SHP77 treated with DMSO at 0.1 percent for 48 hours (cell line): ENCODE results near the gene DDX39A.
"Not testable (repeated sequence)": the region's sequence is repeated elsewhere in the genome, so short reads cannot be mapped to it uniquely, and the experiment has no call there.

Experiments
- DNase-seq: peaks from one replicate; lab custom pipeline; 2025; lab: John Stamatoyannopoulos, UW

Gene DDX39A

DNA sequence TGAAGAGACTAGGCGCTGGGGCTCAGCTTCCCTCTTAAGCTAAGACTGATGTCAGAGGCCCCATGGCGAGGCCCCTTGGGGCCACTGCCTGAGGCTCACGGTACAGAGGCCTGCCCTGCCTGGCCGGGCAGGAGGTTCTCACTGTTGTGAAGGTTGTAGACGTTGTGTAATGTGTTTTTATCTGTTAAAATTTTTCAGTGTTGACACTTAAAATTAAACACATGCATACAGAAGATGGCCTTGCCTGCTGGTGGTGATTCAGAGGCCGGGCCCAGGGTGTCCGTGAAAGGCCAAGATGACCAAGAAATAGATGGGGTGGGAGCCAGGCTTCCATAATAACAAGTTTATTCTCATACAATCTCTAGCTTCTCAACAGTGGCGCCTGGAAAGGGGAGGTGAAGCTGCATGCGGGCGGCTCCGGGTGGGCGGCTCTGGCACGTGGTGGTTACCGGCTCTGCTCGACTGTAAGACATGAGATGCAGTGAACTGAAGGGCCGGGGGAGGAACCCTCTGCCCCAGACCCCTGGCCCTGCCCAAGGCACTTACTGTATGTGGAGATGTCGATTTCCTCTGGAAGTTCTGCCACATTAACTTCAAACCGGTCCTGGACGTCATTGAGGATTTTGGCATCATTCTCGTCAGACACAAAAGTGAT, 10.5 kb downstream of the DDX39A start:
- DNase-seq, result no peak

DNA sequence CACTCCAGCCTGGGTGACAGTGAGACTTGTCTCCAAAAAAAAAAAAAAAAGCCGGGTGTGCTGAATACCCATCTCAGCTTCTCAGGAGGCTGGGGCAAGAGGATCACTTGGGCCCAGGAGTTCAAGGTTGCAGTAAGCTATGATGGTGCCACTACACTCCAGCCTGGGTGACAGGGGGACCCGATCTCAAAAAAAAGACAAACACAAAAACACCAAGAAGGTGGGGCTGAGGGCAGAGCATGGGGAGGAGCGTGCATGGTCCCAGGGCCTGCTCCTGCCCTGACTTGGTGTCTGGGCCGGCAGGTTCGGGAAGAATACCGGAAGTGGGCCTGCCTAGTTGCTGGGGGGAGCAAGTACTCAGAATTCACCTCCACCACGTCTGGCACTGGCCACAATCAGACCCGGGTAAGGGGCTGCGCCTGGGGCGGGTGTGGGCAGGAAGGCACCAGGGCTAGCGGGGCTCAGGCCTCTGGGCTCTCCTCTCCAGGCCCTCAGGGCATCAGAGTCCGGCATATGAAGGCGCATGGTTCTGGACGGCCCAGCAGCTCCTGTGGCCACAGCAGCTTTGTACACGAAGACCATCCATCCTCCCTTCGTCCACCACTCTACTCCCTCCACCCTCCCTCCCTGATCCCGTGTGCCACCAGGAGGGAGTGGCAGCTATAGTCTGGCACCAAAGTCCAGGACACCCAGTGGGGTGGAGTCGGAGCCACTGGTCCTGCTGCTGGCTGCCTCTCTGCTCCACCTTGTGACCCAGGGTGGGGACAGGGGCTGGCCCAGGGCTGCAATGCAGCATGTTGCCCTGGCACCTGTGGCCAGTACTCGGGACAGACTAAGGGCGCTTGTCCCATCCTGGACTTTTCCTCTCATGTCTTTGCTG, 11.3 kb downstream of the DDX39A start:
- no peak for DNase-seq

DNA sequence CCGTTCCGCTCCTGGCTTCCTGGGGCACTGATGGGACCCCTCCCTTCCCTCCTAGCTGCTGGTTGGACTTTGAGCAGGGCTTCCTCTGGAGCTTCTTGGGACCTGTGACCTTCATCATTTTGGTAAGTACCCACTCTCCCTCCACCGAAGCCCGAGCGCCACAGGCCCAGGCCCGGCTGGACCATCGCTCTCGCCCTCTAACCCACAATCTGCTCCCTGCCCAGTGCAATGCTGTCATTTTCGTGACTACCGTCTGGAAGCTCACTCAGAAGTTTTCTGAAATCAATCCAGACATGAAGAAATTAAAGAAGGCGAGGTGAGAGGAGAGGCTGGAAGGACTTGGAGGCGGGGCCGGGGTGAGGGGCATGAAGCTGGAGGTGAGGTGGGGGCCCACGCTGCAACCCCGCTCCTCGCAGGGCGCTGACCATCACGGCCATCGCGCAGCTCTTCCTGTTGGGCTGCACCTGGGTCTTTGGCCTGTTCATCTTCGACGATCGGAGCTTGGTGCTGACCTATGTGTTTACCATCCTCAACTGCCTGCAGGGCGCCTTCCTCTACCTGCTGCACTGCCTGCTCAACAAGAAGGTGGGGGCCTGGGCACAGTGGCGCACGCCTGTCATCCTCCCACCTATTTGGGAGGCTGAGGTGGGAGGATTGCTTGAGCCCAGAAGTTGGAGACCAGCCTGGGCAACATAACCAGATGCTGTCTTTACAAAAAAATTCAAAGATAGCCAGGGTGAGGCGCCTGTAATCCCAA, 12.3 kb downstream of the DDX39A start:
- no peak for DNase-seq

DNA sequence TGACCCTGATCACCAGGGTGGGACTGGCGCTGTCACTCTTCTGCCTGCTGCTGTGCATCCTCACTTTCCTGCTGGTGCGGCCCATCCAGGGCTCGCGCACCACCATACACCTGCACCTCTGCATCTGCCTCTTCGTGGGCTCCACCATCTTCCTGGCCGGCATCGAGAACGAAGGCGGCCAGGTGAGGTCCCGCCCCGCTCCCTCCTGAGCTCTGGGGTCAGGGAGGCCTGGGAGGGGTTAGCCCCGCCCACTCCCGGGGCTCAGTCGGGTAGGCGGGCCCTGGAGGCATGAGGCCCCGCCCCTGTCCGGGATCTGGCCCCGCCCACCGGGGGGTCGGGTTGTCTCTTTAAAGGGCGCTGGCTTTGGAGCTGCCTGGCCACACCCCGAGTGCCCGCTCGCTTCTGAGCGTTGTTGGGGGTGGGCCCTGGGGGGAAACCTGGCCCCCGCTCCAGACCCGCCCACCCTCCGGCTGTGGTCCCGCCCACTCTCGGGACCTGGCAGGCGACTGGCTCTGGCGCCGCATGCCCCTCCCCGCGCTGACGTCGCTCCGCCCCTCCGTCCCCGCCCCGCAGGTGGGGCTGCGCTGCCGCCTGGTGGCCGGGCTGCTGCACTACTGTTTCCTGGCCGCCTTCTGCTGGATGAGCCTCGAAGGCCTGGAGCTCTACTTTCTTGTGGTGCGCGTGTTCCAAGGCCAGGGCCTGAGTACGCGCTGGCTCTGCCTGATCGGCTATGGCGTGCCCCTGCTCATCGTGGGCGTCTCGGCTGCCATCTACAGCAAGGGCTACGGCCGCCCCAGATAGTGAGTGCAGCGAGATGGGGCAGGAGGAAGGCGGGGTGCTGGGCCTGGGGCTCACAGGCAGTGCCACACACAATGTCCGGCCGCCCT, 13.1 kb downstream of the DDX39A start:
- DNase-seq, result peak; percentile 71

DNA sequence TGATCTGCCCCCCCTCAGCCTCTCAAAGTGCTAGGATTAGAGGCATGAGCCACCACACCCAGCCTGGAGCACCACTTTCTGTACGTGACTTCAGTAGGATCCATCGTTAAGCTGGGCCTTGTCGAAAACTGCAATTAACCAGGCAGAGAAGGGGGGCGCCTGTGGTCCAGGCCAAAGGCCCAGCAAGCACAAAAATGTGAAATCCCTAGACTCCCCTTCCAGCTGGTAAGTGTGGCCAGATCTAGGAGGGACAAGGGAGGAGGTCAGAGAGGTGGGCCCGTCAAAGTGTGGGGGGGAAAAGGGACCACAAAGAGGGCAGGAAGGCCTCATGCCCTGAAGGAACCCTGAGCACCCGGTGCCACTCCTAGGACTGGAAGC, 13.8 kb downstream of the DDX39A start:
- no peak for DNase-seq

DNA sequence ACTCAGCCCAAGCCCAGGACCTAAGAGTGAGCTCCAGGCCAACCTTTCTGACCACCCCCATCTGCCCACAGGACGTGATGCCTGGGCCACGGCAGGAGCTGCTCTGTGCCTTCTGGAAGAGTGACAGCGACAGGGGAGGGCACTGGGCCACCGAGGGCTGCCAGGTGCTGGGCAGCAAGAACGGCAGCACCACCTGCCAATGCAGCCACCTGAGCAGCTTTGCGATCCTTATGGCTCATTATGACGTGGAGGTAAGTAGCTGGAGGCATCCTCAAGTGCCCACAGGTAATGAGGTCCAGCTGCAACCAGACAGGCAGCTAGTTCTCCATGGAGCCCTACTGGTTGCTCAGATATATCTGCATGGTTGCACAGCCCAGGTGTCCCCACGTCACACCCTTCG, 14.8 kb downstream of the DDX39A start:
- DNase-seq, result no peak

DNA sequence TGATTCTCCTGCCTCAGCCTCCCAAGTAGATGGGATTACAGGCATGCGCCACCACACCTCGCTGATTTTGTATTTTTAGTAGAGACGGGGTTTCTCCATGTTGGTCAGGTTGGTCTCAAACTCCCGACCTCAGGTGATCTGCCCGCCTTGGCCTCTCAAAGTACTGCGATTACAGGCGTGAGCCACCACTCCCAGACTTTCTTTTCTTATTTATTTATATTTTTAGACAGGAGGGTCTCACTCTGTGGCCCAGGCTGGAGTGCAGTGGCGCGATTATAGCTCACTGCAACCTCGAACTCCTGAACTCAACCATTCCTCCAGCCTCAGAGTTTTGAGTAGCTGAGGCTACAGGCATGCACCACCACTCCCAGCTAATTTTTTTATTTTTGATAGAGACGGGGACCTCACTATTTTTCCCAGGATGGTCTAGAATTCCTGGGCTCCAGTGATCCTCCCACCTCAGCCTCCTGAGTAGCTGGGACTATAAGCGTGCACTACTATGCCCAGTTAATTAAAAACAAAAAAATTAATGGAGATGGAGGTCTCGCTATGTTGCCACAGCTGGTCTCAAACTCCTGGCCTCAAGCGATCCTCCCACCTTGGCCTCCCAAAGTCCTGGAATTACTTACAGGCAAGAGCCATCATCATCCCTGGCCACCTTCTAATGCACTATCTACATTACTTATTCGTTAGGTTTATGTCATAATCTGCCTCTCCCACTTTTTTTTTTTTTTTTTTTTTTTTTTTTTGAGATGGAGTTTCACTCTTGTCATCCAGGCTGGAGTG, 15.8 kb downstream of the DDX39A start:
- DNase-seq, result not testable (repeated sequence)

DNA sequence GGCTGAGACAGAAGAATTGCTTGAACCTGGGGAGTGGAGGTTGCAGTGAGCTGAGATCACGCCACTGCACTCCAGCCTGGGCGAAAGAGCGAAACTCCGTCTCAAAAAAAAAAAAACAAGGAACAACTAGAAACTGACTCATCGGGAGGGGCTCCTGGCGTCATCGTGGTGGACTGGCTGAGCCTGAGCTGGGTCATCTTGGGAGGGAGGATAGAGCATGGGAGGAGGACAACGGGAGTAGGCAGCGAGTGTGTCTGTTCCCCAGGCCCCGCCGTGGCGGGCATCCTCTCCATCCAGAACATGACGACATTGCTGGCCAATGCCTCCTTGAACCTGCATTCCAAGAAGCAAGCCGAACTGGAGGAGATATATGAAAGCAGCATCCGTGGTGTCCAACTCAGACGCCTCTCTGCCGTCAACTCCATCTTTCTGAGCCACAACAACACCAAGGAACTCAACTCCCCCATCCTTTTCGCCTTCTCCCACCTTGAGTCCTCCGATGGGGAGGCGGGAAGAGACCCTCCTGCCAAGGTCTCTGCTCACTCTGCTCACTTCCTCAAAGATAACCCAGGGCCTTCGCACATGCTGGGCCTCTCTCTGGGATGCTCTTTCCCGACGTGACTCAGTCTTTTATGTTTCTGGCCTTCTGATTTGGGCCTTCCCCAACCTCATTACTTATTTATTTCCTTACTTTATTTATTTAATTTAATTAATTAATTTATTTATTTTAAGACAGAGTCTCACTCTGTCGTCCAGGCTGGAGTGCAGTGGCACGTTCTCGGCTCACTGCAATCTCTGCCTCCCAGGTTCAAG, 16.6 kb downstream of the DDX39A start:
- DNase-seq, result no peak

DNA sequence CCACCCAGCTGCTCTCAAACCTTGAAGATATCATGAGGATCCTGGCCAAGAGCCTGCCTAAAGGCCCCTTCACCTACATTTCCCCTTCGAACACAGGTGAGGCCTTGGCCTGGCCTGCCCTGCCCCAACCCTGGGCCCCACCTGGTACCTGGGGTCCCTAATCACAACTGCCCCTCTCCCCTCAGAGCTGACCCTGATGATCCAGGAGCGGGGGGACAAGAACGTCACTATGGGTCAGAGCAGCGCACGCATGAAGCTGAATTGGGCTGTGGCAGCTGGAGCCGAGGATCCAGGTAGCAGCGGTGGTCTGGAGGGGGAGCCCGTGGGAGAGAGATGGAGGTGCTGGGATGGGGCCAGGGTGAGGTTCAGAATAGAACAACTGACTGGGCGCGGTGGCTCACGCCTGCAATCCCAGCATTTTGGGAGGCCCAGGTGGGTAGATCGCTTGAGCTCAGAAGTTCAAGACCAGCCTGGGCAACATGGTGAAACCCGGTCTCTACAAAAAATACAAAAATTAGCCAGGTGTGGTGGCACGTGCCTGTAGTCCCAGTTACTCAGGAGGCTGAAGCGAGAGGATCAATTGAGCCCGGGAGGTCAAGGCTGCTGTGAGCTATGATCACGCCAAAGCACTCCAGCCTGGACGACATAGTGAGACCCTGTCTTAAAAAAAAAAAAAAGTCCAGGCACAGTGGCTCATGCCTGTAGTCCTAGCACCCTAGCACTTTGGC, 17.5 kb downstream of the DDX39A start:
- no peak for DNase-seq

DNA sequence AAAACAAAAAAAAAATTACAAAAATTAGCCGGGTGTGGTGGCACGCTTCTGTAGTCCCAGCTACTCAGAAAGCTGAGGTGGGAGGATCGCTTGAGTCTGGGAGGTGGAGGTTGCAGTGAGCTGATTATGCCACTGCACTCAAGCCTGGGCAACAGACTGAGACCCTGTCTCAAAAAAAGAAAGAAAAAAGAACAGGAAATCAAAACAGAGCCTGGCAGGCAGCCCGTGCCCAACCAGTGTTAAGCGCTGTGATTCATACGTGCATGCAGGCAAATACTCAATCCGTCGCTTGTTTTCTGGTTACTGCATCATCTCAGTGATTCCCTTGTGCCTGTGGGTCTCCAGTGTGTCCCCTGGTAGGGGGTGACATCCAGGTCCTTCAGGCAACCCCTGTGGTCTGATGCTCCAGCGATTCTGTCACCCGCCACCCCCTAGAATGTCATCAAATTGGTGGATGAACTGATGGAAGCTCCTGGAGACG, 18.1 kb downstream of the DDX39A start:
- DNase-seq, result no peak

DNA sequence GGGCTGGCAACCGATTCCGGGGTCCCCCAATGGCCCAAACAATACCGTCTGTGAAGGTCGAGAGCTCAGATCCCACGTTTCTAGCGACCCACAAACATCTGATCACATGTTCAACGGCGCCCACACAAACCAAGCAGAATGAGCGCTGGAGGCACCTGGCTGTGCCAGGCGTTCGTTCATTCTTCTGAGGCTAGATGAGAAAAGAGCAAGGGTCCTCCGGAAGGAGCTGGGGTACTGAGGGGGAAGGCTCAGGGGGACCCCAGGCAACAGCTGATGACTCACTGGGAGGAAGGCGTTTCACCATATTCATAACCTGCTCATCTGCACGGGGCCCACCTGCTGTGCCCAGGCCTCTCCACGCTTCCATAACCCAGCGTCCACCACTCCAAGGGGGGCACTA, 22.0 kb downstream of the DDX39A start:
- DNase-seq, result not testable (repeated sequence)

DNA sequence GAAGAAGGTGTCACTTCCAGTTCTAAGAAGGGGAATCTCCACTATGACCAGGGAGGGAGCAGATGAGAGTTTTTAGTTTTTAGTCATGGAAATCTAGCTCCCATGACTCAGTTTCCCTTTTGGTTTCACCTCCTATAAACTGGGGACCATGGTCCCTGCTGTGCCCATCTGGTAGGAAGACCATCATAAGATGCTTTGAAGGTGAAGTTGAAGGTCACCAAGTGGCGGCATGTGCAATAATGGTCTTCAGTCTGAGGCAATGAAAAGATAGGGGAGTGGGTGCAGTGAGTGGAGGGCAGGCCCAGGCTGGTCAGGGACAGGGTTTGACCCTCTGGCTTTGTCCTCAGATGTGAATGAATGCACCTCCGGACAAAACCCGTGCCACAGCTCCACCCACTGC, 22.4 kb downstream of the DDX39A start:
- DNase-seq, result not testable (repeated sequence)

DNA sequence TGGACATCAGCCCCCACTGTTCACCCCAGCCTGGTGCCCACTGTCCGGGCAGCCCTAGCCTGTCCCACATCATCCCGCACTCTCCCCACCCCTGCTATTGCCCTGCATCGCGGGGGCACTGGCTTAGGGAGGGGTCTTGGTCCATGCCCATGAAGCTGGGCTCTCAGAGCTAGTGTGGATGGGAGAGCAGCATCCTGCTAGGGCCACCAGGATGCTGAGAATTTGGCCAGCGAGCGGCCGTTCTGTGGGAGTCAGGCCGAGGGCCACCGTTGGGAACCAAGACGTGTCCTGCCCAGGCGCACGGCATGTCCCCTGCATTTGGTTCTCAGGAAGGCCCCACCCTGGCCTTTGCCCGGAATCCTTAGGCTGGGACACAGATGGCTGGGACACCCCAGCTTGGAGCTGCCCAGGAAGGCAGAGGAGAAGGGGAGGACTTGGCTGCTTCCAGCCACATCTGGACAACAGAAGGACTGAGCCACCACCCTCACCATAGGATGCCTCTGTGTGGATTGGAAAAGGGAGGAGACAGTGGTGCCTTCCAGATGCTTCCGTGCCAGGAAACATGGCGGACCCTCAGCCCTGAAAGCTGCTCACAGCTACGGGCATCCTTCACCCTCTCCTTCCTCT, 23.3 kb downstream of the DDX39A start:
- no peak for DNase-seq

DNA sequence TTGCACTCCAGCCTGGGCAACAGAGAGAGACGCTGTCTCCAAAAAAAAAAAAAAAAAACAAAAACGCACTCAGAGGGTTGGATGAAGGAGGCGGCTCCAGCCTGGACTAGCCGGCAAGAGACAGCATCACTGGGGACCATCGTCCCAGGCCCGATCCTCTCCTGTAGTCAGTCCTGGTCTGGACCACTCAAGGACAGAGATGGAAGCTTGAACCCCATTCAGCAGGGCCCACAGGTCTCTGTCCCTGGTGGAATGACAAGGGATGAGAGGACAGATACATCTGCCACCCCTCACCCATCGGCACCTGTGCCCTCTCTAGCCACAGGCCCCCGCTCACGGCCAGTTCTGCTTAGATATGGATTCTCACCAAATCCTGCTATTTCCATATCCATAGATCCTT, 23.9 kb downstream of the DDX39A start:
- DNase-seq, result no peak

DNA sequence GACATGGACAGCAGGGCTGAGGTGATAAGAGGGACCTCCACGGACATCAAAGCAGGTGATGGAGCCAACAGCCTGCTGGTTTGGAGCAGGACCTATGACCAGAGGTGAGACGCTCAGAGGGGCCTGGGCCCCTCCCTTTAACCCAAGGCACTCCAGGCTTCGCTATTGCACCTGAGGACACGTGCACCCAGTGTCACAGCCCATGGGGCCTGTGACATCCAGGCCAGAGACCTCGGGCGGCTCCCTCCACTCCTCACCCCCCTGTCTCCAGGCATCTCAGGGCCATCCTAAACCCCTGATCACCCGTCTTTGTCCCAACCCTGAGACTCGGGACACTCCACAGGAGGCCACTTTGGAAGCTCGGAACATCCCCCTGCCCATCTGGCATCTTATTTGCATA, 25.0 kb downstream of the DDX39A start:
- no peak for DNase-seq

DNA sequence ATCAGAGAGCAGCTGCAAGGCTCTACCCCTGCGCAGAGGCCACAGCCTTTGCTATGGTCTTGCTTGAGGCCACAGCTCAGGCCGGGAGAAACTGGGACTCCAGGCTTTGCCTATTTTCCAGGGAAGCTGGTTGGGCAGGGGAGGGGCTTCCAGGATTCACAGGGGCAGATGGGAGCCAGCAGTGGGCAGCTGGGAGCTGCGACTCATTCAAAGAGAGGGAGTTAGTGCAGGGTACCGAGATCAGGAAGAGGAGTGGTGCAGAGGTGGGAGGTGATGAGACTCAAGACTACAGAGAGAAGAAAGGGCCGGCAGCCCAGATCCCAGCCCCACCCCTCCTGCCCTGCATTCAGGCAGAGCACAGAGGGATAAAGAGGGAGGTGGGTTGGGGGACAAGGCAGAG, 25.8 kb downstream of the DDX39A start:
- no peak for DNase-seq

DNA sequence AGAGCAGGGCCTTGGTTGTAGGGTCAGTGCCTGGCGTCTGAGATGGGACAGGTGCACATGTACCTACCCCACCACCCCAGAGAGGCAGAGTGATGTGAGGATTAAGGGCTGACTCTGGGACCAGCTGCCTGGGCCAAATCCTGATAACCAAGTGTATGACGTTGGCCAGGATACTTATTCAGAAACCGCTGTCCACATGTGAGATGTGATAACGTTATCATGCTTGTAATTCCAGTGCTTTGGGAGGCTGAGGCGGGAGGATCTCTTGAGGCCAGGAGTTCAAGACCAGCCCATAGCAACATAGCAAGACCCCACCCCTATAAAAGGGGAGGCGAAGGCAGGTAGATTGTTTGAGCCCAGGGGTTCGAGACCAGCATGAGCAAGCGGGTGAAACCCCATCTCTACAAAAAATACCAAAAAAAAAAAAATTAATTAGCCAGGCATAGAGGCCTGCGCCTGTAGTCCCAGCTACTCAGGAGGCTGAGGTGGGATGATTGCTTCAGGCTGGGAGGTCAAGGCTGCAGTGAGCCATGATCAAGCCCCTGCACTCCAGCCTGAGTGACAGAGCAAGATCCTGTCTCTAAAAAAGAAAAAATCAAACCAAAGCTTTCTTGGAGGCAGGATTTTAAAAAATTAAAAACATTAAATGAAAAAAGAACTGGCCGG, 27.9 kb downstream of the DDX39A start:
- DNase-seq, result no peak

DNA sequence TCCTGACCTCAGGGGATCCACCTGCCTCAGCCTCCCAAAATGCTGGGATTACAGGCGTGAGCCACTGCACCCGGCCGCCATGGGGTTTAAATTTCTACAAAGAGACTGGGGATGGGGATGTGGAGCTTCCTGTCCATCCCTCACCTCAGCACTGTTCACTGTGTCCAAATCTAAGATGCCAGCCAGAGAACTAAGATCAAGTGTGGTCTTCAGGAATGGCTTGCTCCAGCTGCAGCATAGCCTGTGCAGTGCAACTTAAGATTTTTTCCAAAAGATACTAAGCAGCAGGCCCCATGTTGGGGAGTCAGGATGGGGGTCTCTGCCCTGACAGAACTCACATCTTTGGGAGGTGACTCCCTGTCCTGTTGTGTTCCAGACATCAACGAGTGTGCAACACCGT, 28.6 kb downstream of the DDX39A start:
- DNase-seq, result no peak
